Nephron (organoid): ENCODE results near the gene NACC1.
"Not testable (repeated sequence)": the region's sequence is repeated elsewhere in the genome, so short reads cannot be mapped to it uniquely, and the experiment has no call there.

Experiments used
- H3K27ac Mint-ChIP-seq, 3 experiments: 2 replicates each; pipeline ENCODE4 v1.8.0; 2020; ENCODE audit warnings: mixed read lengths in 3 of 3, mild to moderate bottlenecking in 2 of 3, moderate library complexity in 1 of 3
- H3K27me3 Mint-ChIP-seq: 2 replicates; pipeline ENCODE4 v1.8.0; 2021; ENCODE audit warnings: low read depth, mild to moderate bottlenecking, moderate library complexity, mixed read lengths
- H3K36me3 Mint-ChIP-seq: 2 replicates; pipeline ENCODE4 v1.8.0; 2020; ENCODE audit warnings: low read depth, mixed read lengths
- H3K4me1 Mint-ChIP-seq: 2 replicates; pipeline ENCODE4 v1.8.0; 2020; ENCODE audit warnings: mixed read lengths
- H3K4me3 Mint-ChIP-seq, 3 experiments: 2 replicates each; pipeline ENCODE4 v1.8.0; 2020; ENCODE audit warnings: mild to moderate bottlenecking in 3 of 3, mixed read lengths in 3 of 3, moderate library complexity in 2 of 3
- H3K9me3 Mint-ChIP-seq: 2 replicates; pipeline ENCODE4 v1.8.0; 2020; ENCODE audit warnings: mixed read lengths
- CTCF ChIP-seq, 3 experiments: fragments of 200-600 bp; sonication (generic); IDR thresholded peaks; one replicate each; pipeline ENCODE4 v1.5.0; 2021; ENCODE audit warnings: antibody characterized with exemption in 3 of 3; ENCODE audit not compliant: unreplicated experiment in 3 of 3

Gene NACC1

GRCh38 chr19:13138171-13138915 is 20.3 kb downstream of the NACC1 start:
- H3K4me1 Mint-ChIP-seq, result no peaks in the 10 kb centered on the region
- H3K4me3 Mint-ChIP-seq, result no peak overlapping the region
- no peaks in the 10 kb centered on the region for H3K27me3 Mint-ChIP-seq
- no peak for TF ChIP-seq CTCF (IDR thresholded peaks at IDR 0.05; ENCODE audit: unreplicated experiment in 3 of 3)
- H3K27ac Mint-ChIP-seq, result no peak overlapping the region
- H3K9me3 Mint-ChIP-seq, result no peaks in the 10 kb centered on the region
- peaks cover 28% of the 10 kb centered on the region for H3K36me3 Mint-ChIP-seq

GRCh38 chr19:13138916-13139198 is 20.8 kb downstream of the NACC1 start:
- no peaks in the 10 kb centered on the region for H3K27me3 Mint-ChIP-seq

GRCh38 chr19:13139633-13140311 is 21.7 kb downstream of the NACC1 start:
- H3K27me3 Mint-ChIP-seq, result no peaks in the 10 kb centered on the region
- peaks cover 28% of the 10 kb centered on the region for H3K36me3 Mint-ChIP-seq
- no peaks in the 10 kb centered on the region for H3K9me3 Mint-ChIP-seq
- no peak overlapping the region for H3K27ac Mint-ChIP-seq
- peak overlapping the region in 1 of 3 experiments; percentile 31 for H3K4me3 Mint-ChIP-seq
- no peaks in the 10 kb centered on the region for H3K4me1 Mint-ChIP-seq
- TF ChIP-seq CTCF (IDR thresholded peaks at IDR 0.05; ENCODE audit: unreplicated experiment in 3 of 3), result no peak

More at GRCh38 chr19:13138916-13139198, 20.8 kb downstream of the NACC1 start:
- peaks cover 28% of the 10 kb centered on the region for H3K36me3 Mint-ChIP-seq
- H3K4me1 Mint-ChIP-seq, result no peaks in the 10 kb centered on the region
- TF ChIP-seq CTCF (IDR thresholded peaks at IDR 0.05; ENCODE audit: unreplicated experiment in 3 of 3), result no peak
- H3K9me3 Mint-ChIP-seq, result no peaks in the 10 kb centered on the region
- no peak overlapping the region for H3K4me3 Mint-ChIP-seq
- H3K27ac Mint-ChIP-seq, result no peak overlapping the region

- TF ChIP-seq CTCF (IDR thresholded peaks at IDR 0.05; ENCODE audit: unreplicated experiment in 3 of 3), result no peak
- peak overlapping the region; percentile 72 to 80 (median 78) for H3K4me3 Mint-ChIP-seq
- no peaks in the 10 kb centered on the region for H3K9me3 Mint-ChIP-seq
- peak overlapping the region in 1 of 3 experiments; percentile 26 for H3K27ac Mint-ChIP-seq
- H3K27me3 Mint-ChIP-seq, result no peaks in the 10 kb centered on the region
- peaks cover 6% of the 10 kb centered on the region for H3K4me1 Mint-ChIP-seq
- peaks cover 6% of the 10 kb centered on the region for H3K36me3 Mint-ChIP-seq
Observed at GRCh38 chr19:13146763-13147563, 28.9 kb downstream of the NACC1 start.

GRCh38 chr19:13149173-13149627 is 31.1 kb downstream of the NACC1 start:
- not testable (repeated sequence) for H3K9me3 Mint-ChIP-seq, H3K4me1 Mint-ChIP-seq, H3K27me3 Mint-ChIP-seq
- peak overlapping the region; percentile 45 to 63 (median 59) for H3K27ac Mint-ChIP-seq
- H3K36me3 Mint-ChIP-seq, result peaks cover 10% of the 10 kb centered on the region
- H3K4me3 Mint-ChIP-seq, result peak overlapping the region; percentile 85 to 100 (median 95)

- Mint-ChIP-seq H3K27ac (peak overlapping the region; percentile 95 to 100 (median 96)), H3K9me3 (no peaks in the 10 kb centered on the region), H3K4me1 (peaks cover 6% of the 10 kb centered on the region), H3K4me3 (peak overlapping the region; percentile 95 to 100 (median 100)), H3K27me3 (peaks cover 5% of the 10 kb centered on the region), H3K36me3 (peaks cover 15% of the 10 kb centered on the region)
- no peak for TF ChIP-seq CTCF (IDR thresholded peaks at IDR 0.05; ENCODE audit: unreplicated experiment in 3 of 3)
Observed at GRCh38 chr19:13149628-13150186, 31.6 kb downstream of the NACC1 start.
